Uterus (tissue), 4 donors: Measurements from ENCODE around the gene GFAP. TPM values are rescaled to one million over a fixed set of nuclear protein-coding genes. Genes with fewer than 3 reads are reported as not detected.
A peak's percentile ranks its signal among the peaks of the same experiment; 100 is the strongest.

Source experiments
- DNase-seq, 2 donors: peaks; one replicate each; pipeline ENCODE4 v3.0.0-alpha.2; 2019 to 2020
- H3K27ac ChIP-seq, 2 donors: fragments of 200-600 bp; sonication (generic); 1 replicate in 1 of 2; 2 replicates in 1 of 2; pipeline ENCODE4 v1.5.1; 2016 to 2018
- H3K27me3 ChIP-seq, 2 donors: fragments of 200-600 bp; sonication (generic); one replicate each; pipeline ENCODE4 v1.5.1; 2018 to 2019; ENCODE audit warnings: control low read depth in 1 of 2
- H3K36me3 ChIP-seq, 2 donors: fragments of 200-600 bp; sonication (generic); one replicate each; pipeline ENCODE4 v1.5.1; 2019; ENCODE audit warnings: control low read depth in 1 of 2
- H3K4me1 ChIP-seq, 2 donors: fragments of 200-600 bp; sonication (generic); one replicate each; pipeline ENCODE4 v1.5.1; 2018 to 2019; ENCODE audit warnings: control low read depth in 1 of 2
- H3K4me3 ChIP-seq, 2 donors: fragments of 200-600 bp; sonication (generic); 1 replicate in 1 of 2; 2 replicates in 1 of 2; pipeline ENCODE4 v1.5.1; 2018 to 2019; ENCODE audit warnings: mild to moderate bottlenecking in 1 of 2
- H3K9me3 ChIP-seq, 2 donors: fragments of 200-600 bp; sonication (generic); one replicate each; pipeline ENCODE4 v1.5.1; 2019; ENCODE audit warnings: control low read depth in 1 of 2
- CTCF ChIP-seq, 4 experiments: fragments of 200-600 bp in 2 of 4; fragments of 450-650 bp in 2 of 4; sonication (generic) in 2 of 4; IDR thresholded peaks; one replicate each; pipeline ENCODE4 v1.5.1; 2016 to 2019; ENCODE audit warnings: antibody characterized with exemption in 4 of 4, mild to moderate bottlenecking in 2 of 4, moderate library complexity in 1 of 4
- POLR2A ChIP-seq, 2 donors: fragments of 450-650 bp; IDR thresholded peaks; one replicate each; pipeline ENCODE4 v1.6.1; 2016; ENCODE audit warnings: antibody characterized with exemption in 2 of 2, mild to moderate bottlenecking in 1 of 2, moderate library complexity in 1 of 2
- intact Hi-C: fragments of 100-400 bp; cut with DNase I; formaldehyde crosslinking; loops from one replicate; pipeline ENCODE4 v1.15.1; 2023; ENCODE audit warnings: low total_unique reads
- total RNA-seq, 4 donors: library from RNA; depleted of rRNA in 3 of 4; stranded (reverse); fragments of >200 nt in 3 of 4; gene quantifications; one replicate each; pipeline versions ENCODE4 v1.1.0 to v1.2.4, GENCODE V29; 2014 to 2023
- donor health status: DM: yes; HTN: yes; CAD: no.

Gene GFAP
- total RNA-seq, 4 donors from 2014 or later: 3.7 TPM; not detected in 3

DNA sequence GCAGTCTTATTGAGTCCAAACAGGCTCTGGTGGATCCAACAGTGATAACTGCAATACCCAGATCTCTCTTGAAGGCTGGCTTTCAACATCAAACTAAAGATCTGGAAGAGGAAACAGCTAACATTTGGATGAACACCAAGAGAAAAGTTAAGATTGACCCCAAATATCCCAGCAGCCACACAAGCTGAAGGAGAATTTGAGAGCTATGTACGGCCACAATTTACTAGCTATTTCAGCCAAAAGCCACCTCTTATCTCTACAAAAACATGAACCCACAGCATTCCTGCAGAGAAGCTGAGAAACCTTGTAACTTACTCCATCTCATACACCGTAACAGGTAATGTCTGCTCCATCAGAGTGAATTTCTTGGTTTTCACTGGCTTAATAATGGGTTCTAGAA is 30.4 kb downstream of the GFAP start:
- no peak overlapping the region for H3K4me3 ChIP-seq
- intact Hi-C loops: no loop called here
- no peak overlapping the region for H3K27ac ChIP-seq
- H3K9me3 ChIP-seq: no peaks in the 10 kb centered on the region
- TF ChIP-seq POLR2A (IDR thresholded peaks at IDR 0.05): no peak
- no peak for TF ChIP-seq CTCF (IDR thresholded peaks at IDR 0.05)
- H3K36me3 ChIP-seq: no peaks in the 10 kb centered on the region
- no peaks in the 10 kb centered on the region for H3K4me1 ChIP-seq
- H3K27me3 ChIP-seq: no peaks in the 10 kb centered on the region
- DNase-seq: no peak

- Histone ChIP-seq H3K27ac (no peak overlapping the region), H3K27me3 (no peaks in the 10 kb centered on the region), H3K4me3 (no peak overlapping the region), H3K4me1 (no peaks in the 10 kb centered on the region), H3K9me3 (no peaks in the 10 kb centered on the region), H3K36me3 (no peaks in the 10 kb centered on the region)
- no peak for TF ChIP-seq CTCF (IDR thresholded peaks at IDR 0.05)
- no peak for TF ChIP-seq POLR2A (IDR thresholded peaks at IDR 0.05)
- intact Hi-C loops: no loop called here
- no peak for DNase-seq
These were observed 34.2 kb downstream of the GFAP start for GRCh38 chr17:44881145-44881544.

DNA sequence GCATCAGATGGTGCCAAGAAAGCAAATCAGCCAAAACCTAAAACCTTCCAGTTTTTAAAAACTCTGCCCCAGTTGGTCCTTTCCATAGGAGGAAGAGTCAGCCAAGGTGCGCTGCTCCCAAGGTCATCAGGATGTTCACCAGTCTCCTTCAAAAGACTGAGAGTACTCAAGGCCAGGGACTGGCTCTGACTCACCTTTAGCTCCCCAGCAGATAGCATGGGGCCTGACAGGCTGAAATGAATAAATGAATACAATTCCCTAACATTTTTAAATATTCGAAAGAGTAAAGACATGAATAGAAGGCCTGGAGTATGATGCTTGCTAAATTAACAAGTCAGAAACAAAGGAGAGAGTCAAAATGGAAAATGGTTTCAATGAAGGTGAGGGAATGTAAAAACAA is 35.2 kb downstream of the GFAP start:
- Histone ChIP-seq H3K4me3 (no peak overlapping the region), H3K36me3 (no peaks in the 10 kb centered on the region), H3K27me3 (no peaks in the 10 kb centered on the region), H3K27ac (no peak overlapping the region), H3K4me1 (no peaks in the 10 kb centered on the region), H3K9me3 (no peaks in the 10 kb centered on the region)
- no peak for TF ChIP-seq POLR2A (IDR thresholded peaks at IDR 0.05)
- no peak for TF ChIP-seq CTCF (IDR thresholded peaks at IDR 0.05)
- intact Hi-C loops: no loop called here
- DNase-seq: no peak

DNA sequence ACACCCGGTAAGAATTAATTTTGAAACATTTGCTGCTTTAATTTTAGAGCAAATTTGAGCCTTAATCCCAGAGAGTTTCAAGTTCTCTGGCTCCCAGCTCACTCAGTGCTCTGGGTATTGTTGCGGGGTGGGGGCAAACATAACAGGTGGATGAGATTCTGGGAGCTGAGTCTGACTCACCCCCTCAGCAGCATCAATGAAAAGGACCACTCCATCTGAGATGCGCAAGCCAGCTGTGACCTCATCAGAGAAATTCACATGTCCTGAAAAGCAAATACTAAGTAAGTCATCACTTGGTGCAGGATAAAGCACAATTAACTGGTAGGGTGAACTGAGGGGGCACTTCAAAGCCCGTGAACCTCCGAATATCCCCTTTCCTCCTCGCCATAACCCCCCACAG is 35.9 kb downstream of the GFAP start:
- no peaks in the 10 kb centered on the region for H3K36me3 ChIP-seq
- H3K9me3 ChIP-seq: no peaks in the 10 kb centered on the region
- no peaks in the 10 kb centered on the region for H3K27me3 ChIP-seq
- no peaks in the 10 kb centered on the region for H3K4me1 ChIP-seq
- TF ChIP-seq POLR2A (IDR thresholded peaks at IDR 0.05) (no peak), CTCF (IDR thresholded peaks at IDR 0.05) (no peak)
- no peak overlapping the region for H3K4me3 ChIP-seq
- no peak for DNase-seq
- no peak overlapping the region for H3K27ac ChIP-seq
- intact Hi-C loops: no loop called here

DNA sequence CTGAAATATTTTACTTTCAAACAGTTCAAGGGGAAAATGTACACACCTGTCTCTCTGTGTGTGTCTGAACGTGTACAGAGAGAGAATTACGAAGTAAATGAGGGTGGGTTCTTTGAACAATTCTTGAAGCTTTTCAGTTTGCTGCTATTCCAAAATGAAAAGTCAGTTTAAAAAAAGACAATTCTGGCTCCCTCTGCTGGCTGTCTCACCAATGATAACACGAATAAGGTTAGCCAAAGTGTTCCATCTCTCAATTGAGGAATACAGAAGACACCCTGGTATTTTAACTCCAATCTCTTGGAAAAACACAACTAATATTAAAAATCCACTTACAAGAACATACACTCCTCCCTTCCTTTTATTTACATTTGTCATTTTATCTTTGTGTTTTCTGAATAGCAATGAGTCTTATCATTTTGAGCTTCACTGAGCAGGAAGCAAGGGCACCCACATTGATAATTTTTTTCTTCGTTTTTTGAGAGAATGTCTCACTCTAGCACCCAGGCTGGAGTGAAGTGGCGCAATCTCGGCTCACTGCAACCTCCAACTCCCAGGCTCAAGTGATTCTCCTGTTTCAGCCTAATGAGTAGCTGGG is 36.6 kb downstream of the GFAP start:
- H3K27me3 ChIP-seq: no peaks in the 10 kb centered on the region
- peak in 1 of 2 donors; percentile 57 for DNase-seq
- no peaks in the 10 kb centered on the region for H3K36me3 ChIP-seq
- no peaks in the 10 kb centered on the region for H3K4me1 ChIP-seq
- TF ChIP-seq CTCF (IDR thresholded peaks at IDR 0.05) (peak; percentile 57 to 66 (median 64)), POLR2A (IDR thresholded peaks at IDR 0.05) (no peak)
- H3K27ac ChIP-seq: no peak overlapping the region
- intact Hi-C loops: no loop called here
- no peak overlapping the region for H3K4me3 ChIP-seq
- H3K9me3 ChIP-seq: no peaks in the 10 kb centered on the region
